HG03139 (cell line): ENCODE data around the gene PKDCC.
"Not testable (repeated sequence)": the region's sequence is repeated elsewhere in the genome, so short reads cannot be mapped to it uniquely, and the experiment has no call there.

Experiments
- ATAC-seq: cut with Tn5 transposase; IDR thresholded peaks from one replicate; pipeline ENCODE4 v1.9.1; 2021; ENCODE audit not compliant: unreplicated experiment

Gene PKDCC

DNA sequence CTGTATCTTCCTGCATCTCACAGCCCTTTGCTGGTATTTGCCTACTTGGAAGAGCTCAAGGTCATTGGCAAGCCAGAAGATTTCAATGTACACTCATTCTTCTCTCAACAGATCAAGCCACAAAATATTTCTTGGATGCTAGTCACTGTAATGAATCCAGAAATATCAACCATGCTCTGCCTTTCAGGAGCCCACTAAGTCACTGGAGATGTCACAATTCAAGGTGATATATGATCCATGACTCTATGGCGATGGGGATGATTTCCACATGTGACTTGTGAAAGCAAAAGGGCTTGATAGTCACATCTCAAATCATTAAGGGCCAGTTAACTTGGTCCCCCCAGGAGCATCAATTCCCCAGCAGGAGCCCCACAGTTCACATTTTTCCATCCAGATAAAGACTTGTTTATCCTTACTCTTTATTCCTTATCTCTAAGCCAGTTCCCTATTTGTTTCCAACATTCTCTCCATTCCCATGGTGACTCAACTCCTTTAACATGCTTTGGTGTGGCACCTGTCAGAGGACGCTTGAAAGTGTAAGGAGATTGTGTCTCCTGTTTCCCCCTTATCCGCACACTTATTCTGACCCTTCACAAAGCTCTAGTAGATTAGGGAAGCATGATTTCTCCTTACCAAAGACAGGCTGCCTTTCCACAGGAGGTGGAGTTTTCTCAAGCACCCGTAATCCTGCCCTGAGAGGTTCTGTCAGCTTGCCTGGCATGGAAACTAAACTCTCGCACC, 15.8 kb downstream of the PKDCC start:
- ATAC-seq: no peak

DNA sequence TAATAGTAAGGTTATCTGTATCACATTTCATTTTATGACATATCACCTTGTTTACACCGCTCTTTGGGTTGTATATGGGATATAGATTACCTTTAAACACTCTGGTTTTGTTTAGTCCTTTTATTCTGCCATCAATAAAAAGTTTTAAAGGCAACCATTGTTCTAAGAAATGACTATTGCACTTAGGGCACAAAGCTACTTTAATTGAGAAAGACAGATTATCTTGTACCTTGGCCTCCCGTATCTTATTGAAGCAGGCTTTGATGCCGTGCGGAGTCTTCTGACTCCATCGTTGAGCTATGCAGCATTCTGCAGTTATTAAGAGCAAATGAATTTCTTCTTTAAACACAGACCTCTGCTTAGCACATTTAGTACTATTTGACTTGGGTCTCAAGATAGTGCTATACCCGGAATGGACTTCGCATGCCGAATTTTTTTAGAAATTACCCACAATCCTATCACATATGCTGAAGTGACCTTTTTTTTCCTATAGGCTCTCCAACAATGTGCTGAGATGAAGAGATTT, 16.7 kb downstream of the PKDCC start:
- ATAC-seq: no peak

DNA sequence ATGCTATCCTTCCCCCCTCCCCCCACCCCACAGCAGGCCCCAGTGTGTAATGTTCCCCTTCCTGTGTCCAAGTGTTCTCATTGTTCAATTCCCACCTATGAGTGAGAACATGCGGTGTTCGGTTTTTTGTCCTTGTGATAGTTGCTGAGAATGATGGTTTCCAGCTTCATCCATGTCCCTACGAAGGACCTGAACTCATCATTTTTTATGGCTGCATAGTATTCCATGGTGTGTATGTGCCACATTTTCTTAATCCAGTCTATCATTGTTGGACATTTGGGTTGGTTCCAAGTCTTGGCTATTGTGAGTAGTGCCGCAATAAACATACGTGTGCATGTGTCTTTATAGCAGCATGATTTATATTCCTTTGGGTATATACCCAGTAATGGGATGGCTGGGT, 17.9 kb downstream of the PKDCC start:
- not testable (repeated sequence) for ATAC-seq

- ATAC-seq: not testable (repeated sequence)
These were observed 19.2 kb downstream of the PKDCC start for GRCh38 chr2:42067001-42067400.

GRCh38 chr2:42067521-42067920, 19.7 kb downstream of the PKDCC start:
- no peak for ATAC-seq

- ATAC-seq: no peak
These were observed 20.9 kb downstream of the PKDCC start for GRCh38 chr2:42068571-42069178.

DNA sequence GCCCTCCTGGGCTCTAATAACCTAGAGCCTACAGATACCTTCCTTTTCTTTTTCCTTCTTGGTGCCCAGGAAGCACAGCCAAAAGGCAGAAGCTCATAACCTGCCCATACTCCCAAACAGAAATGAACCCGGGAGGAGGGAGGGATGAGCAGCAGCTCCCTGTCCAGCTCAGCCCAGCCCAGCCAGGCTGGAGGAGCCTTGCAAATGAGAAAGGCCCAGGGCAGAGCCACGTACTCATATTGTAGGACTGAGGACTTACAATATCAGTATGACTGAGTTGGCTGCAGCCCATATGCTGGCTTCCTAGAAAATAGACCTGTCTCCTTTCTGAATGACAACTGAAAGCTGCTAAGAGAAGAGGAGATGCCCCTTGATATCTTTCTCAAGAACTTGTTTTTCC, 21.7 kb downstream of the PKDCC start:
- no peak for ATAC-seq

- no peak for ATAC-seq
These were observed 24.0 kb downstream of the PKDCC start for GRCh38 chr2:42071791-42072190.

GRCh38 chr2:42072349-42073118, 24.7 kb downstream of the PKDCC start:
- ATAC-seq: no peak

- no peak for ATAC-seq
These were observed 26.1 kb downstream of the PKDCC start for GRCh38 chr2:42073739-42074503.

DNA sequence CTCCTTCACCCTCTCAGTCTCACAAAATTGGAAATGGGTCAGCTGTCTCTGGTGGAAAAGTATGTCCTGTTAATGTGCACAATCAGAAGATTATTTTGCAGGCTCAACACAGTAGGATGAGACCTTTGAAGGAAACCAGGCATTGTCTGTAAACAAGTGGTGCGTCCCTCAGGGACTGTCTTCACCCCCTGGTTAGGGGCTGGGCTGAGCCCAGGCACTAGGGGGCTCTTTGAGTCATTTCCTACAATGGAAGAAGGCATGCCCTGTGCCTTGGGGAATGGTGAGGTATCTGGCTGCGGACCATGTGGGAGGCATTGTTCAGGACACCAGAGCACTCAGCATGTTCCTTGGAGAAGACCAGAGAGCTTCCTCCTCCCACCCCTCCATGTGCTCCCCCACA, 26.8 kb downstream of the PKDCC start:
- ATAC-seq: no peak

DNA sequence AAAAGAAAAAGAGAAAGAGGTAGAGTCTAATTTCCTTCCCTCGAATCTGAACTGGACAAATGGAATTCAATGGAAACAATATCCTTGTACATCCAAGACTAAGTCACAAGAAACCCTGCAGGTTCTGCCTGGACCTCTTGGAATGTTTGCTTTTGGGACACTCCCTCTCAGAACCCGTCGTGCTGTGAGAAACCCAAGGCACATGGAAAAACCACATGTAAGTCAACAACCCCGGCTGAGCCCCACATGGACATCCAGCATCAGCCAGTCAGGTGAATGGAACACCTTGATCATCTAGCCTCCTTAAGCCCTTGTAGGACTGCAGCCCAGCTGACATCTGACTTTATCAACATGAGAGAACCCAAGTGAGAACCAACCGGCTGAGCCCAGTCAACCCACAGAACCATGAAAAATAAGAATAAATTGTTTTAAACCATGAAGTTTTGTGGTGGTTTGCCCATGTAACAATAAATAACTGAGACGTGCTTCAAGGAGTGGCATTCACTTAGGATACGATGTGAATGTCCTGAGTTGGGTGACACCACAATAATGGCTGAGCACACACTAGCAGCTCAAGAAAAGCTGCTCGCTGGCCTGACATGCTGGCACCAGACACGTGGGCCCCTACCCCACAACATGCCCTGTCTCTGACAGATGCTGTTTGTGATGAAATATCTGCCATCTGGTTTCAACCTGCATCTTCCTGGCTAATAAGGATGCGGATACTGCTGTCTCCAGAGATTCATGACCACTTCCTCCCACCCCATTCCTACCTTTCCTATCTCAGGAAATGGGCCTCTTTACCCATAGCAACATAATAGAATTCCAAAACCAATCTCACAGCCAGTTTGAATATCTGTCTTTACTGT, 28.8 kb downstream of the PKDCC start:
- no peak for ATAC-seq

- ATAC-seq: no peak
These were observed 29.5 kb downstream of the PKDCC start for GRCh38 chr2:42077343-42077742.

GRCh38 chr2:42079737-42080287, 32.0 kb downstream of the PKDCC start:
- no peak for ATAC-seq

- ATAC-seq: not testable (repeated sequence)
These were observed 33.3 kb downstream of the PKDCC start for GRCh38 chr2:42081151-42081550.

GRCh38 chr2:42082016-42082415, 34.2 kb downstream of the PKDCC start:
- no peak for ATAC-seq

DNA sequence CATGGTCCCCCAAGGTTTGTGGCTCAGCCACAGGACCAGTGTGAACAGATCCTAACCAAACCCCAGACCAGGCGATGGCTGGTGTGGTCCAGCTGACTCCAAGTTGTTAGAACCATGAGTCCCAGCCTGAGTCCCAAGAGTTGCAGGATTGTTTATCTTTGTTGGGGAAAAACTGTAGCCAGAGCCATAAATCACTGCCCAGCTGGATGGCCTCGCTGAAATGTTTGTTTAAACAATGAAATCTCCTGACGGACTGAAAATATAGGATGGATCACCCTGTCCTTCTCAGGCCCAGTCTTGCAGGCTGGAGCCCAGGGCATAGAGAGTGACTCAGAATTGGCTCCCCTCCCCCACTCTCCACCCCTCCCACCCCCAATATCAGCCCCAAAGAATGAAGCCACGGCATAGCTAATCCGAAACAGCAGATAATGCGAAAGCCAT, 36.4 kb downstream of the PKDCC start:
- no peak for ATAC-seq

- not testable (repeated sequence) for ATAC-seq
These were observed 37.2 kb downstream of the PKDCC start for GRCh38 chr2:42085070-42085469.

- peak; percentile 14 for ATAC-seq
These were observed 38.1 kb downstream of the PKDCC start for GRCh38 chr2:42085706-42086487.
